Caco-2 (cell line): ENCODE measurements around the gene FASTK. TPM values are rescaled to one million over a fixed set of nuclear protein-coding genes. Genes with fewer than 3 reads are reported as not detected.

Experiments used
- BruUV-seq: library from RNA; stranded (reverse); fragments of 400-500 nt; replicated peaks from 2 replicates; lab custom pipeline; 2021; lab: Mats Ljungman, UMichigan
- CTCF ChIA-PET: fragments of 300-600 bp; sonication (Branson Sonifier 250); formaldehyde crosslinking; loops from one replicate; lab custom pipeline; 2022; ENCODE audit warnings: antibody characterized with exemption; lab: Charles Lee
- POLR2A ChIA-PET: fragments of 300-600 bp; sonication (Branson Sonifier 250); formaldehyde crosslinking; loops from one replicate; lab custom pipeline; 2022; ENCODE audit warnings: antibody characterized with exemption; lab: Charles Lee
- DNase-seq, 2 experiments: peaks; one replicate each; pipeline versions ENCODE4 v3.0.0 to v3.0.0-alpha.2; 2020 to 2022
- H3K27me3 ChIP-seq: replicated peaks from 2 replicates; pipeline ENCODE4 v1.6.0; 2011; ENCODE audit warnings: low read length; ENCODE audit not compliant: control insufficient read depth, insufficient read depth
- H3K36me3 ChIP-seq: 2 replicates; pipeline ENCODE4 v1.5.1; 2011; ENCODE audit warnings: low read length; ENCODE audit not compliant: control insufficient read depth, insufficient read depth
- H3K4me1 ChIP-seq: fragments of 250-450 bp; sonication (Bioruptor Pico); 2 replicates; pipeline ENCODE4 v1.5.1; 2020; ENCODE audit warnings: mild to moderate bottlenecking
- H3K4me3 ChIP-seq: 2 replicates; pipeline ENCODE4 v1.5.1; 2011; ENCODE audit warnings: low read depth, mild to moderate bottlenecking, control low read depth, low read length
- H3K9me3 ChIP-seq: fragments of 250-450 bp; sonication (Bioruptor Pico); 2 replicates; pipeline ENCODE4 v1.5.1; 2020; ENCODE audit warnings: mild to moderate bottlenecking, moderate library complexity
- H3K27ac Mint-ChIP-seq: one replicate; pipeline ENCODE4 v1.8.0; 2022; ENCODE audit warnings: mixed read lengths; ENCODE audit not compliant: unreplicated experiment
- H3K27me3 Mint-ChIP-seq: one replicate; pipeline ENCODE4 v1.8.0; 2022; ENCODE audit warnings: mixed read lengths; ENCODE audit not compliant: insufficient read depth, unreplicated experiment
- H3K36me3 Mint-ChIP-seq: one replicate; pipeline ENCODE4 v1.8.0; 2022; ENCODE audit warnings: mild to moderate bottlenecking, mixed read lengths; ENCODE audit not compliant: insufficient read depth, unreplicated experiment
- H3K4me1 Mint-ChIP-seq: one replicate; pipeline ENCODE4 v1.8.0; 2022; ENCODE audit warnings: low read depth, mixed read lengths; ENCODE audit not compliant: unreplicated experiment
- H3K4me3 Mint-ChIP-seq: one replicate; pipeline ENCODE4 v1.8.0; 2022; ENCODE audit warnings: mild to moderate bottlenecking, moderate library complexity, mixed read lengths; ENCODE audit not compliant: unreplicated experiment
- H3K9me3 Mint-ChIP-seq: one replicate; pipeline ENCODE4 v1.8.0; 2022; ENCODE audit warnings: mixed read lengths; ENCODE audit not compliant: unreplicated experiment
- CTCF ChIP-seq, 2 experiments: fragments of 200-600 bp in 1 of 2; IDR thresholded peaks; 1 replicate in 1 of 2; 2 replicates in 1 of 2; pipeline versions ENCODE4 v1.5.1 to v1.8.0; 2011 to 2022; ENCODE audit warnings: antibody characterized with exemption in 1 of 2, control low read depth in 1 of 2, inconsistent platforms in 1 of 2, low read depth in 1 of 2, low read length in 1 of 2, mild to moderate bottlenecking in 1 of 2, moderate library complexity in 1 of 2; ENCODE audit not compliant: insufficient read depth in 1 of 2, severe bottlenecking in 1 of 2, unreplicated experiment in 1 of 2
- intact Hi-C: fragments of 100-400 bp; cut with micrococcal nuclease; formaldehyde crosslinking; loops from one replicate; pipeline ENCODE4 v1.10.0; 2022; ENCODE audit not compliant: unreplicated experiment
- total RNA-seq: library from RNA; stranded (reverse); gene quantifications from 2 replicates; pipeline ENCODE4 v1.2.3, GENCODE V29; 2022

Gene FASTK
- total RNA-seq, 1 experiment from 2014 or later = 114 TPM

GRCh38 chr7:151035902-151036301 lies 44.7 kb downstream of the FASTK start:
- Histone ChIP-seq H3K27me3 (no peaks in the 10 kb centered on the region), H3K4me1 (peaks cover 12% of the 10 kb centered on the region), H3K9me3 (no peaks in the 10 kb centered on the region), H3K4me3 (no peak overlapping the region), H3K36me3 (no peaks in the 10 kb centered on the region)
- Mint-ChIP-seq H3K36me3 (peaks cover 6% of the 10 kb centered on the region), H3K4me1 (peaks cover 5% of the 10 kb centered on the region), H3K27ac (peak overlapping the region; percentile 42), H3K4me3 (no peak overlapping the region), H3K9me3 (no peaks in the 10 kb centered on the region), H3K27me3 (no peaks in the 10 kb centered on the region)
- intact Hi-C loops = no loop called here
- TF ChIP-seq CTCF (IDR thresholded peaks at IDR 0.05; ENCODE audit: insufficient read depth in 1 of 2, low read depth in 1 of 2, low read length in 1 of 2, severe bottlenecking in 1 of 2, unreplicated experiment in 1 of 2) = no peak
- CTCF ChIA-PET = no interaction called here
- DNase-seq = no peak
- POLR2A ChIA-PET = no interaction called here
- BruUV-seq = no TSS peak

- Mint-ChIP-seq H3K9me3 (no peaks in the 10 kb centered on the region), H3K27me3 (no peaks in the 10 kb centered on the region), H3K36me3 (peaks cover 6% of the 10 kb centered on the region), H3K4me3 (no peak overlapping the region), H3K4me1 (peaks cover 5% of the 10 kb centered on the region), H3K27ac (peak overlapping the region; percentile 42)
- DNase-seq = no peak
- H3K4me3 ChIP-seq = no peak overlapping the region
- BruUV-seq = no TSS peak
- ChIA-PET CTCF (no interaction called here), POLR2A (no interaction called here)
- no peak for TF ChIP-seq CTCF (IDR thresholded peaks at IDR 0.05; ENCODE audit: insufficient read depth in 1 of 2, low read depth in 1 of 2, low read length in 1 of 2, severe bottlenecking in 1 of 2, unreplicated experiment in 1 of 2)
- H3K9me3 ChIP-seq = no peaks in the 10 kb centered on the region
- intact Hi-C loops = no loop called here
- no peaks in the 10 kb centered on the region for H3K27me3 ChIP-seq
- H3K4me1 ChIP-seq = peaks cover 12% of the 10 kb centered on the region
- H3K36me3 ChIP-seq = no peaks in the 10 kb centered on the region
These were observed 45.4 kb downstream of the FASTK start for GRCh38 chr7:151035026-151035717.

- H3K9me3 Mint-ChIP-seq = no peaks in the 10 kb centered on the region
- H3K4me3 Mint-ChIP-seq = no peak overlapping the region
- CTCF ChIA-PET = no interaction called here
- intact Hi-C loops = no loop called here
- no peaks in the 10 kb centered on the region for H3K9me3 ChIP-seq
- no peak for DNase-seq
- H3K27ac Mint-ChIP-seq = no peak overlapping the region
- no TSS peak for BruUV-seq
- H3K27me3 Mint-ChIP-seq = no peaks in the 10 kb centered on the region
- H3K36me3 Mint-ChIP-seq = peaks cover 6% of the 10 kb centered on the region
- H3K27me3 ChIP-seq = no peaks in the 10 kb centered on the region
- H3K4me1 ChIP-seq = peaks cover 10% of the 10 kb centered on the region
- no peaks in the 10 kb centered on the region for H3K36me3 ChIP-seq
- no peak for TF ChIP-seq CTCF (IDR thresholded peaks at IDR 0.05; ENCODE audit: insufficient read depth in 1 of 2, low read depth in 1 of 2, low read length in 1 of 2, severe bottlenecking in 1 of 2, unreplicated experiment in 1 of 2)
- POLR2A ChIA-PET = no interaction called here
- peaks cover 5% of the 10 kb centered on the region for H3K4me1 Mint-ChIP-seq
- no peak overlapping the region for H3K4me3 ChIP-seq
These were observed 46.1 kb downstream of the FASTK start for GRCh38 chr7:151034312-151035025.
